ENCODE data around the gene PRPF39. TPM values are rescaled to one million over a fixed set of nuclear protein-coding genes. Genes with fewer than 3 reads are reported as not detected.
"Not testable (repeated sequence)": the region's sequence is repeated elsewhere in the genome, so short reads cannot be mapped to it uniquely, and the experiment has no call there.

PRPF39 gene
- total RNA-seq, 2 experiments from 2014 or later, result 45.4 to 46.8 TPM

DNA sequence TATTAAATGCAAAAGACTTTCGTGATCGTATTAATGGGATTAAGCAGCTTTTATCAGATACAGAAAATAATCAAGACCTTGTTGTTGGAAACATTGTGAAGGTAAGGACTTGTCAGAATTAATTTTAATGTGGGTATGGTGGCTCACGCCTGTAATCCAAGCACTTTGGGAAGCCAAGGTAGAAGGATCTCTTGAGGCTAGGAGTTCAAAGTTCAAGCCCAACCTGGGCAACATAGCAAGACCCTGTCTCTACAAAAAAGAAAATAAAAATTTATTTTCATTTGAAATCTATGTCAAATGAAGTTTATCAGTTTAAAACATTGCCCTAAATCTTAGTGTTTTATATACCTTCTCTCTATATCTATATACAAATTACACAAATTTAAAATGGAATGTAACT, 17.2 kb upstream of the PRPF39 start:
- H3K27ac Mint-ChIP-seq, result no peak overlapping the region
- peaks cover 2% of the 10 kb centered on the region for H3K4me1 Mint-ChIP-seq
- H3K9me3 Mint-ChIP-seq, result no peaks in the 10 kb centered on the region
- H3K36me3 Mint-ChIP-seq, result peaks cover 9% of the 10 kb centered on the region
- no peak overlapping the region for H3K4me3 Mint-ChIP-seq
- no peaks in the 10 kb centered on the region for H3K27me3 Mint-ChIP-seq
- DNase-seq, result no peak

DNA sequence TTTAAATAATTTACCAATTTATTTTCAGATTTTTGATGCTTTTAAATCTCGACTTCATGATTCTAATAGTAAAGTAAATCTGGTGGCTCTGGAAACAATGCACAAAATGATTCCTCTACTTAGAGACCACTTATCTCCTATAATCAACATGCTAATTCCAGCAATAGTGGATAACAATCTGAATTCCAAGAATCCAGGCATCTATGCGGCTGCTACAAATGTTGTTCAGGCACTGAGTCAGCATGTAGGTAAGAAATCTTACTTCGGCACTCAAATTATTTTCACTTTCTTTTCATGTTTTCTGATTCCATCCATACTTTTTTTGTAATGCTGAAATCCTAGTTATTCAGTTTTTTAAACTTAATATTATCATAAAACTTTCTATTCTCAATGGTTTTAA, 15.5 kb upstream of the PRPF39 start:
- H3K4me3 Mint-ChIP-seq, result no peak overlapping the region
- no peaks in the 10 kb centered on the region for H3K27me3 Mint-ChIP-seq
- H3K36me3 Mint-ChIP-seq, result peaks cover 9% of the 10 kb centered on the region
- DNase-seq, result no peak
- H3K4me1 Mint-ChIP-seq, result peaks cover 2% of the 10 kb centered on the region
- no peaks in the 10 kb centered on the region for H3K9me3 Mint-ChIP-seq
- no peak overlapping the region for H3K27ac Mint-ChIP-seq

DNA sequence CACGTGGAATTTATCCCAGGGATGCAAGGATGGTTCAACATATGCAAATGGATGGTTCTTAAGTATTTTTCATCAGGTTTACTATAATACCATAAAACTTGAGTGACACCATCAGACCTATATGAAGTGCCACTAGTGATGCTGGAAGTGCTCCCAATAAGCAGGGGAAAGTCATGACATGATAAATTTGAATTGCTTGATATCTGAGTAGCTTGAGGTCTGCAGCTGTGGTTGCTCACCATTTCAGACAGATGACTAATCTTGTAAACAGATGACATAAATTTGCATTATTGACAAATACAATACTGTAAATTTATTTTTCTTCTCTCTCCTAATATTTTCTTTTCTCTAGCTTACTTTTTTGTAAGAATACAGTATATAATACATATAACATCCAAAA, 13.7 kb upstream of the PRPF39 start:
- Mint-ChIP-seq H3K27me3 (no peaks in the 10 kb centered on the region), H3K4me3 (no peak overlapping the region), H3K36me3 (peaks cover 2% of the 10 kb centered on the region), H3K27ac (no peak overlapping the region), H3K9me3 (no peaks in the 10 kb centered on the region), H3K4me1 (no peaks in the 10 kb centered on the region)
- DNase-seq, result no peak

DNA sequence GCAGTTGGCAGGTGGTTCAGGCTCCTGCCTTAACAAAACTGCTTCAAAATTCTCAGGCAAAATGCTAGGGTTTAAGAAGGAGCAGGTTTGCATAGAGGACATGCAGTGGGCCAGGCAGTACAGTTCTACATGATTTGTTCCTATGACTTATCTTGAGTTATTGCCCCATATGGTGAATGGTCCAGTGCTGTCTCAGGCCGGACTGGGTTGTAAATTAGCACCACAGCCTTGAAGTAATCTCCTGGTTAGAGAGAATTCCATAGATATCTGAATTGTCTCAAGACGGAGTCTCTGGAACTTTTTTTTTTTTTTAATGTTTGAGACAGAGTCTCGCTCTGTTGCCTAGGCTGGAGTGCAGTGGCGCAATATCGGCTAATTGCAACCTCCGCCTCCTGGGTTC, 11.8 kb upstream of the PRPF39 start:
- H3K27me3 Mint-ChIP-seq, result no peaks in the 10 kb centered on the region

DNA sequence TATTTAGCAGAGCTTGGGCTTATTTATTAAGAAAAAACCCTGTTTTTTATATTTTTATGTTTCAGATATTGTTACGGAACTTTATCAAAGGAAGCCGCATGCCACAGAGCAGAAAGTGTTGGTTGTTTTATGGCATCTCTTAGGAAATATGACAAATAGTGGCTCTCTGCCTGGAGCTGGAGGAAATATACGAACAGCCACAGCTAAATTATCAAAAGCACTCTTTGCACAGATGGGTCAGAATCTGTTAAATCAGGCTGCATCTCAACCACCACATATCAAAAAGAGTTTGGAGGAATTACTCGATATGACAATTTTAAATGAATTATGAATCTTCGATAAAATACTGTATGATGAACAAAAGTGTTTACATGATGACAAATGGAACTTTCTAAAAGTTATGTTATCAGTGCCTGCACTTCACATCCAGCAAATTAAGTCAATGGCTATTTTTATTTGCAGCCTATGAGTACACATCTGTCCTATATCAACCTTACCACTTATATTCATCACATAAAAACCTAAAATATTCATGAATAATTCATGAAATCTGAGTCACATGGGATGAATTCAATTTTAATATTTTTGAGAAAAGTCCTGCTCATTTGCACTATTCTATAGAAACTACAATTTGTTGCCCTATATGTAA, 10.6 kb upstream of the PRPF39 start:
- Mint-ChIP-seq H3K36me3 (peaks cover 2% of the 10 kb centered on the region), H3K27ac (no peak overlapping the region), H3K4me3 (no peak overlapping the region)

More for the DNA sequence above, 11.8 kb upstream of the PRPF39 start:
- H3K4me1 Mint-ChIP-seq, result no peaks in the 10 kb centered on the region
- no peak for DNase-seq
- H3K36me3 Mint-ChIP-seq, result peaks cover 2% of the 10 kb centered on the region
- no peak overlapping the region for H3K27ac Mint-ChIP-seq
- no peaks in the 10 kb centered on the region for H3K9me3 Mint-ChIP-seq
- H3K4me3 Mint-ChIP-seq, result no peak overlapping the region

DNA sequence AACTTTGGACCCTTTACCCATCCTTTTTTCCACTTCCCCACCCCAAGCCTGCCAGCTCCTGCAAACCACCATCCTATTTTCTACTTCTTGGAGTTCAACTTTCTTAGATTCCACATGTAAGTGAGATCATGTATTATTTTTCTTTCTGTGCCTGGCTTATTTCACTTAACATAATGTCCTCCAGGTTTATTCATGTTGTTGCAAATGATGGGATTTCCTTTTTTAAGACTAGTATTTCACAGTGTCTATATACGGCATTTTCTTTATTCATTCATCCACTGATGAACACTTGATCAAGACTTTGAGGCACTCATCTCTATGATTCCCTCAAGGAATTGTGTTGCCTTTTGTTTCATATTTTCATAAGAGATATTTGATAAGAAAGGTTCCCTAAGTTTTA, 5.6 kb upstream of the PRPF39 start:
- no peak for DNase-seq
- H3K36me3 Mint-ChIP-seq, result no peaks in the 10 kb centered on the region
- peaks cover 3% of the 10 kb centered on the region for H3K4me1 Mint-ChIP-seq
- H3K9me3 Mint-ChIP-seq, result no peaks in the 10 kb centered on the region
- H3K27ac Mint-ChIP-seq, result no peak overlapping the region
- H3K4me3 Mint-ChIP-seq, result no peak overlapping the region
- no peaks in the 10 kb centered on the region for H3K27me3 Mint-ChIP-seq

More for the DNA sequence above, 10.6 kb upstream of the PRPF39 start:
- Mint-ChIP-seq H3K9me3 (no peaks in the 10 kb centered on the region), H3K27me3 (no peaks in the 10 kb centered on the region), H3K4me1 (no peaks in the 10 kb centered on the region)
- DNase-seq, result no peak

DNA sequence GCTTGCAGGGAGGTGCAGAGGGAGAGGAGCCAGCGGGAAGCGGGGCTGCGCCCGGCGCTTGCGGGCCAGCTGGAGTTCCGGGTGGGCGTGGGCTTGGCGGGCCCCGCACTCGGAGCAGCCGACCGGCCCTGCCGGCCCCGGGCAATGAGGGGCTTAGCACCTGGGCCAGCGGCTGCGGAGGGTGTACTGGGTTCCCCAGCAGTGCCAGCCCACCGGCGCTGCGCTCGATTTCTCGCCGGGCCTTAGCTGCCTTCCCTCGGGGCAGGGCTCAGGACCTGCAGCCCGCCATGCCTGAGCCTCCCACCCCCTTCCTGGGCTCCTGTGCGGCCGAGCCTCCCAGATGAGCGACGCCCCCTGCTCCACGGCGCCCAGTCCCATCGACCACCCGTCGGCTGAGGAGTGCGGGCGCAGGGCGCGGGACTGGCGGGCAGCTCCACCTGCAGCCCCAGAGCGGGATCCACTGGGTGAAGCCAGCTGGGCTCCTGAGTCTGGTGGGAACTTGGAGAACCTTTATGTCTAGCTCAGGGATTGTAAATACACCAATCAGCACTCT, 3.4 kb upstream of the PRPF39 start:
- H3K36me3 Mint-ChIP-seq, result peaks cover 13% of the 10 kb centered on the region
- DNase-seq, H3K4me3 Mint-ChIP-seq, H3K27ac Mint-ChIP-seq, H3K27me3 Mint-ChIP-seq, H3K9me3 Mint-ChIP-seq: not testable (repeated sequence)
- peaks cover 14% of the 10 kb centered on the region for H3K4me1 Mint-ChIP-seq

DNA sequence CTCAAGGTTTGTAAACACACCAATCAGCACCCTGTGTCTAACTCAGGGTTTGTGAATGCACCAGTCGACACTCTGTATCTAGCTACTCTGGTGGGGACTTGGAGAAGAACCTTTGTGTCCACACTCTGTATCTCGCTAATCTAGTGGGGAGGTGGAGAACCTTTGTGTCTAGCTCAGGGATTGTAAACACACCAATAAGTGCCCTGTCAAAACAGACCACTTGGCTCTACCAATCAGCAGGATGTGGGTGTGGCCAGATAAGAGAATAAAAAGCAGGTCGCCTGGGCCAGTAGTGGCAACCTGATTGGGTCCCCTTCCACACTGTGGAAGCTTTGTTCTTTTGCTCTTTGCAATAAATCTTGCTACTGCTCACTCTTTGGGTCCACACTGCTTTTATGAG, 2.8 kb upstream of the PRPF39 start:
- H3K4me3 Mint-ChIP-seq, DNase-seq, H3K27ac Mint-ChIP-seq, H3K9me3 Mint-ChIP-seq, H3K27me3 Mint-ChIP-seq: not testable (repeated sequence)
- H3K36me3 Mint-ChIP-seq, result peaks cover 16% of the 10 kb centered on the region
- H3K4me1 Mint-ChIP-seq, result peaks cover 20% of the 10 kb centered on the region

DNA sequence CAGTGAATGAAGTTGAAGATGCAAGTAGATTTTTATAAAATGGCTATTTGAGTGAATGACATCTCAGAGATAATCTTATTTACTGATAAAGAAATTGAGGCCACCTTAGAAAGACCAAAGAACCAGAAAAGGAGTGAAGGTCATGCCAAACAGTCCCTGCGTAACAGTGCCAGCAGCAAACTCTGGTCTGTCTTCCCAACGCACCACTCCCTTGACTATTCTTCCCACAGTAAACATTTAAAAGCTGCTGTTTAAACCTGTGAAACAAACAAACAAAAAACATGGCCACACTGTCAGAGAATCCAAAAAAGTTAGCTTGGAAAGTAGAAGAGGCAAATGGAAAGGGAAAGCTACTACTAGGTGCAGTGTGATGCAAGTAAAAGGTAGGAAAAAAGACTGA, 1.5 kb upstream of the PRPF39 start:
- Mint-ChIP-seq H3K36me3 (peaks cover 25% of the 10 kb centered on the region), H3K4me1 (peaks cover 31% of the 10 kb centered on the region), H3K27me3 (no peaks in the 10 kb centered on the region), H3K27ac (no peak overlapping the region), H3K4me3 (no peak overlapping the region), H3K9me3 (no peaks in the 10 kb centered on the region)
- no peak for DNase-seq

DNA sequence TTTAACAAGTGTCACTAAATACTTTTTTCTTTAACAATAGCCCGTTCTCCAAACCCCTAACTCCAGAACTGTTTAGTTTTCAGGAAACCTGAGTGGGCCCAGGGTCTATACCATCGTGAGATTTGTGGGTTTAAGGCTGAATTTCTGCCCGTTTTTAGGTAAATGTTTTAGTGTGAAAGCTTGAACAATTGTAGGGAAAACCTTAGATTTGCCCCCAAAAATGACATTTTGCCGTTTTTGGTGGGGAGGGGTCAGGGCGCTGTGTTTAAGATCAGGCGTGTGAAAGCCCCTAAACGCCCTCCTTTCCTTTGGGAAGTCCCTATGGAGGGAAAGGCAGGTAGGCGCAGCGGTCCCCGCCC, 320 bp upstream of the PRPF39 start:
- H3K9me3 Mint-ChIP-seq, result no peaks in the 10 kb centered on the region
- H3K27ac Mint-ChIP-seq, result peak overlapping the region; percentile 81
- peaks cover 40% of the 10 kb centered on the region for H3K4me1 Mint-ChIP-seq
- no peaks in the 10 kb centered on the region for H3K27me3 Mint-ChIP-seq
- H3K4me3 Mint-ChIP-seq, result peak overlapping the region; percentile 71
- peaks cover 29% of the 10 kb centered on the region for H3K36me3 Mint-ChIP-seq
- DNase-seq, result no peak

DNA sequence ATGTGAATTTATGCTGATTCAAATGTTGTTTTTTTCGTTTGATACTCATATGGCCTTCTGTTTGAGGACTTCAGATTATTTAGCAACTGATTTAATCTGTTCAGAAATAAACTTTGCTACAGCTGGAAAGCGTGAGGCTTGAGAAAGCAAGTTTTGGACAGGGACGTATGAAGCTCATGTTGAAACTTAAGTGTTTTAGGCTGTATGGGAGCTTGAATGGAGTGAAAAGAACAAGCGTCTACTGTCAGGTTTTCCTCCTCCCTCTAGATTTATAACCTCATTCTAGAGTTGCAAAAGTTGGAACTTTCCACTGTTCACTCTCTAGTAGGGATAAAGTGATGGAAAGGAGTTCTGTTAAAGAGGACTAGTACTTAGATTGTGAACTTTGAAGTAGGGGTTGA, 1.0 kb downstream of the PRPF39 start:
- no peaks in the 10 kb centered on the region for H3K27me3 Mint-ChIP-seq
- peaks cover 29% of the 10 kb centered on the region for H3K36me3 Mint-ChIP-seq
- no peak for DNase-seq
- peak overlapping the region; percentile 97 for H3K4me3 Mint-ChIP-seq
- peaks cover 52% of the 10 kb centered on the region for H3K4me1 Mint-ChIP-seq
- no peaks in the 10 kb centered on the region for H3K9me3 Mint-ChIP-seq
- H3K27ac Mint-ChIP-seq, result peak overlapping the region; percentile 97

DNA sequence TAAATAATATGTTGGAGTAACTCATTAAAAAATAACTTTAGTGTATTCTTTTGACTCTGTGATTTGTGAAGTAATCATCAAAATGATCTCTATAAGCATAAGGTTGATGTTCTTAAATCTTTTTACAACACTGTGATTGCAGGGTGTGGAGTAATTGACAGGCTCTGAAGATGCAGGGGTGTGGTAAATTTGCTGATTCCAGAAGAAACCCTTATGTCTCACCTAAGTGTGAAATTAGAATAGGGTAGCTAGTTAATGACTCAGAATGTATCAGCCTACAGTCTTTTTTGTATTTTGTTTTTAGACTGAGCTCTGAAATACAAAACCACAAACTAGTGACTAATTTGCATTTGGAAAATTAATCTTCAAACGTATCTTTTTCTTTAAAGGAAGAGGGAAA, 5.9 kb downstream of the PRPF39 start:
- H3K27me3 Mint-ChIP-seq, result no peaks in the 10 kb centered on the region
- peak overlapping the region; percentile 63 for H3K27ac Mint-ChIP-seq
- peaks cover 38% of the 10 kb centered on the region for H3K36me3 Mint-ChIP-seq
- H3K4me1 Mint-ChIP-seq, result peaks cover 73% of the 10 kb centered on the region
- H3K4me3 Mint-ChIP-seq, result no peak overlapping the region
- no peaks in the 10 kb centered on the region for H3K9me3 Mint-ChIP-seq
- DNase-seq, result no peak

DNA sequence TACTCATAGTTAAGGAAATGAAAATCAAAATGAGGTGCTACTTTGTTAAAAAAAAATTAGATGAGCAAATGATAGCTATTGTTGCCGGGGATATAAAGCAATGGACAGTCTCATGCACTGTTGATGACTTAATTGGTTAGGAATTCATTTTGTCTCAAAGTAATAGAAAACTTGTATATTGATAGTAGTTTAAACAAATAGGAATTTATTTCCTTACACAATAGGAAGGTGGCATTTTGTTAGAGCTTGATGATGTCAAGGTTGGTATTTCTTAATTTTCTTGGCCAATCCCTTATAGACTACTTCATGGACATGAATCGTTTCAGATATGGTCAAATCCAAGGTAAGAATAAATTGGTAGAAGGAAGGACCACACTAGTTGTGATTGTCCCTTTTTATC, 7.8 kb downstream of the PRPF39 start:
- Mint-ChIP-seq H3K36me3 (peaks cover 37% of the 10 kb centered on the region), H3K4me3 (no peak overlapping the region), H3K4me1 (peaks cover 57% of the 10 kb centered on the region), H3K27ac (no peak overlapping the region), H3K27me3 (no peaks in the 10 kb centered on the region), H3K9me3 (no peaks in the 10 kb centered on the region)
- no peak for DNase-seq

DNA sequence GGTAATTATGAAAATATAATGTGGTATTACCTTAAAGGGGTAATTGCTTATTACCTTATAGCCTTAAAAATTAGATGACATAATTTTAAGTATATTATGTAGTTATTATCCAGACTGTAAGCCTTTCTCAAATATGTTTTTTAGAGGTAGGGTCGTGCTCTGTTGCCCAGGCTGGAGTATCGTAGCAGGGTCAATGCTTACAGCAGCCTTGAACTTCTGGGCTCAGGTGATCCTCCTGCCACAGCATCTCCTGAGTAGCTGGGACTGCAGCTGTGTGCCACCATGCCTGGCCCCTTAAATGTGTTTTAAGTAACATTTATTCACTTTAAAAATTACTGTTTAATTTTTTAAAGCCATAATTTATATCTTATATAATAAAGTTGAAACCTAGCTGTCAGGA, 10.4 kb downstream of the PRPF39 start:
- peaks cover 41% of the 10 kb centered on the region for H3K4me1 Mint-ChIP-seq
- peaks cover 39% of the 10 kb centered on the region for H3K36me3 Mint-ChIP-seq
- no peaks in the 10 kb centered on the region for H3K9me3 Mint-ChIP-seq

DNA sequence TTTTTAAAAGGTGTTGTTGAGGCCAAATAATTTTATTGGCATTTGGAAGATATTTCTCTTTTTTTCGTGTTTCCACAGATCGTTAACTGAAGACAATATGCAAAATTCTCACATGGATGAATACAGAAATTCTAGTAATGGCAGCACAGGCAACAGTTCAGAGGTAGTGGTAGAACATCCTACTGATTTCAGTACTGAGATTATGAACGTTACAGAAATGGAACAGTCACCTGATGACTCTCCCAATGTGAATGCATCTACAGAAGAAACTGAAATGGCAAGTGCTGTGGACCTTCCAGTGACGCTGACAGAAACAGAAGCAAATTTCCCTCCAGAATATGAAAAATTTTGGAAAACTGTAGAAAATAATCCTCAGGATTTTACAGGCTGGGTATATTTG, 11.2 kb downstream of the PRPF39 start:
- H3K36me3 Mint-ChIP-seq, result peaks cover 45% of the 10 kb centered on the region
- no peak overlapping the region for H3K4me3 Mint-ChIP-seq

More for the DNA sequence above, 10.4 kb downstream of the PRPF39 start:
- no peak for DNase-seq
- Mint-ChIP-seq H3K27ac (no peak overlapping the region), H3K4me3 (no peak overlapping the region), H3K27me3 (no peaks in the 10 kb centered on the region)

DNA sequence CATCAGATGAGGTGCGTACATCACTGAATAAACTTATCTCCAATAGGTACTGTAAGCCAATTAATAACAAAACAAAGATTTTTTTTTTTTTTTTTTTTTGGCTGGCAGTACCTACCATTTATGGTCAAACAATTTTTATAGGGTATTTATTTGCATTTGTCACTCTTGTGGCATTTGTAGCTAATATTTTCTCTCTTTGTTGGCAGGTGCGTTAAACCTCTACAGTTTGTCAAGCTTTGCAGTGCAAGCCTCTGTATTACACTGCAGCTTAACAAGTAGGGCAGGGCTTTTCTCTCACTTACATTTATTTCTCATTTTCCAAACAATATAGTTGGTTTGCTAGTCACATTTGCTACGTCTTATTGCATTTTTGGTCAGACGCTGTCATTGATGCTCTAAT, 12.3 kb downstream of the PRPF39 start:
- Mint-ChIP-seq H3K27me3 (no peaks in the 10 kb centered on the region), H3K9me3 (no peaks in the 10 kb centered on the region), H3K36me3 (peaks cover 48% of the 10 kb centered on the region), H3K4me3 (no peak overlapping the region), H3K27ac (no peak overlapping the region), H3K4me1 (peaks cover 22% of the 10 kb centered on the region)
- no peak for DNase-seq

More for the DNA sequence above, 11.2 kb downstream of the PRPF39 start:
- H3K27ac Mint-ChIP-seq, result no peak overlapping the region
- DNase-seq, result no peak
- H3K9me3 Mint-ChIP-seq, result no peaks in the 10 kb centered on the region
- peaks cover 32% of the 10 kb centered on the region for H3K4me1 Mint-ChIP-seq
- H3K27me3 Mint-ChIP-seq, result no peaks in the 10 kb centered on the region

Measured in activated naive CD8-positive, alpha-beta T cell treated with anti-CD3 and anti-CD28 coated beads for 36 hours (primary cell).